Smooth muscle cell (in vitro differentiated cells): ENCODE results near the gene OCIAD1. TPM values are rescaled to one million over a fixed set of nuclear protein-coding genes. Genes with fewer than 3 reads are reported as not detected.
A peak's percentile ranks its signal among the peaks of the same experiment; 100 is the strongest.

ENCODE experiments used
- DNase-seq: peaks from one replicate; lab custom pipeline; 2025; ENCODE audit not compliant: unreplicated experiment; lab: John Stamatoyannopoulos, UW
- H2AFZ ChIP-seq: fragments of 200-600 bp; sonication (generic); 2 replicates; pipeline ENCODE4 v1.6.0; 2016; ENCODE audit warnings: antibody characterized with exemption, low read depth, mild to moderate bottlenecking
- H3F3A ChIP-seq: fragments of 200-600 bp; sonication (generic); 2 replicates; pipeline ENCODE4 v1.6.0; 2017; ENCODE audit warnings: antibody characterized with exemption, low read depth
- H3K27ac ChIP-seq: fragments of 200-600 bp; sonication (generic); 2 replicates; pipeline ENCODE4 v1.5.1; 2016; ENCODE audit warnings: low read depth, mild to moderate bottlenecking
- H3K27me3 ChIP-seq: fragments of 200-600 bp; sonication (generic); 2 replicates; pipeline ENCODE4 v1.6.1; 2016; ENCODE audit warnings: low read depth, mild to moderate bottlenecking
- H3K36me3 ChIP-seq: fragments of 200-600 bp; sonication (generic); 2 replicates; pipeline ENCODE4 v1.5.1; 2016; ENCODE audit warnings: low read depth
- H3K4me1 ChIP-seq: fragments of 200-600 bp; sonication (generic); 2 replicates; pipeline ENCODE4 v1.5.1; 2016; ENCODE audit warnings: low read depth
- H3K4me2 ChIP-seq: fragments of 200-600 bp; sonication (generic); 2 replicates; pipeline ENCODE4 v1.6.0; 2016; ENCODE audit warnings: mild to moderate bottlenecking
- H3K4me3 ChIP-seq: fragments of 200-600 bp; sonication (generic); 2 replicates; pipeline ENCODE4 v1.5.1; 2016; ENCODE audit warnings: mild to moderate bottlenecking
- H3K79me2 ChIP-seq: fragments of 200-600 bp; sonication (generic); 2 replicates; pipeline ENCODE4 v1.6.0; 2016; ENCODE audit warnings: low read depth, mild to moderate bottlenecking
- H3K9ac ChIP-seq: fragments of 200-600 bp; sonication (generic); 2 replicates; pipeline ENCODE4 v1.6.0; 2016; ENCODE audit warnings: low read depth
- H3K9me3 ChIP-seq: fragments of 200-600 bp; sonication (generic); replicated peaks from 2 replicates; pipeline ENCODE4 v1.5.1; 2016; ENCODE audit warnings: low read depth
- H4K20me1 ChIP-seq: fragments of 200-600 bp; sonication (generic); 2 replicates; pipeline ENCODE4 v1.6.0; 2016; ENCODE audit warnings: low read depth
- CTCF ChIP-seq: fragments of 200-600 bp; sonication (generic); IDR thresholded peaks from 2 replicates; pipeline ENCODE4 v1.5.1; 2017; ENCODE audit warnings: borderline replicate concordance, mild to moderate bottlenecking, antibody characterized with exemption; ENCODE audit not compliant: insufficient read depth, poor library complexity, severe bottlenecking
- WGBS: methylation state at CpG from one replicate; pipeline ENCODE4 v1.1.7; 2016; ENCODE audit warnings: low lambda C conversion rate; 5-methylcytosine and 5-hydroxymethylcytosine counted together
- polyA plus RNA-seq: library from polyadenylated mRNA; unstranded; fragments of >200 nt; fragmentation: Nextera tagmentation; extraction: Ambion mirVana; gene quantifications from 2 replicates; pipeline ENCODE4 v1.2.1, GENCODE V29; 2016
- total RNA-seq: library from RNA; depleted of rRNA; stranded (reverse); fragments of >200 nt; gene quantifications from 2 replicates; pipeline ENCODE4 v1.2.3, GENCODE V29; 2014

OCIAD1 gene
- total and polyA plus RNA-seq, 2 experiments from 2014 or later = 130 to 196 TPM

DNA sequence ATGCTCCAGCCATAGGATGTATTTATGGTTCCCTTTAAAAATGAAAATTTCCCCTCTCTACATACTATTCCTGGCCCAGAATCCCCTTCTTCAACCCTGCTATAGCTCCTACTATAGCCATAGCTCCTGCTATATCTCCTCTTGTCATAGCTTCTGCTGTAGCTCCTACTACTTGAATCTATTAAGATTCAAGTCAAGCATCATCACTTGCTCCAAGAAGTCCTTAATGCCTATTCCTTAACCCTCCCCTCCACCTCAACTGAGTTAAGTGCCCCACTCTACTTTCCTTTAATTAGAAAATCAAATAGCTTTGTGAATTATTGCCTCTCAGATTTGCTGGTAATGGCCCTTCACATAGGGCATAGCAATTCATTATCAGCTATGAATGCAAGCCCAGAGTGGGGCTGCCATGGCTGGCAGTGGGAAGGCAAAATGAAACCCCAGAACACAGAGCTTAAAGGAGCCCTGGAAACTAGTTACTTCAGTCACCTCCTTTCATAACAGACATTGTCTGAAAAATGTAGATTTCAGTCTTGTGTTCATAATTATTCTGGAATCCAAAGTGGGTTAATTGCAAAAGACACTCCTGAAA is 60.2 kb downstream of the OCIAD1 start:
- Histone ChIP-seq H3K4me1 (no peaks in the 10 kb centered on the region), H3K27me3 (no peaks in the 10 kb centered on the region), H3K79me2 (no peaks in the 10 kb centered on the region), H3K4me3 (no peak overlapping the region), H2AFZ (no peak overlapping the region), H3K27ac (no peak overlapping the region), H3K9ac (no peak overlapping the region), H3K9me3 (no peaks in the 10 kb centered on the region), H3K4me2 (no peak overlapping the region), H3F3A (no peaks in the 10 kb centered on the region), H4K20me1 (no peaks in the 10 kb centered on the region), H3K36me3 (no peaks in the 10 kb centered on the region)
- no peak for TF ChIP-seq CTCF
- no peak for DNase-seq

GRCh38 chr4:48896845-48897244 is 66.0 kb downstream of the OCIAD1 start:
- TF ChIP-seq CTCF = no peak
- 95% methylated on average over 3 of the region's 3 CpGs for WGBS

GRCh38 chr4:48898733-48899431 is 68.0 kb downstream of the OCIAD1 start:
- TF ChIP-seq CTCF = no peak
- Histone ChIP-seq H3K27me3 (no peaks in the 10 kb centered on the region), H2AFZ (peak overlapping the region; percentile 3), H3K4me3 (no peak overlapping the region), H3F3A (peaks cover 3% of the 10 kb centered on the region), H3K9me3 (no peaks in the 10 kb centered on the region), H3K4me1 (no peaks in the 10 kb centered on the region), H4K20me1 (no peaks in the 10 kb centered on the region), H3K9ac (no peak overlapping the region), H3K79me2 (no peaks in the 10 kb centered on the region), H3K4me2 (peak overlapping the region; percentile 58), H3K36me3 (no peaks in the 10 kb centered on the region), H3K27ac (peak overlapping the region; percentile 23)
- 75% methylated on average over 5 of the region's 5 CpGs for WGBS
- no peak for DNase-seq

More at GRCh38 chr4:48896845-48897244, 66.0 kb downstream of the OCIAD1 start:
- Histone ChIP-seq H3K79me2 (no peaks in the 10 kb centered on the region), H4K20me1 (no peaks in the 10 kb centered on the region), H3K4me1 (no peaks in the 10 kb centered on the region), H3K4me3 (no peak overlapping the region), H2AFZ (no peak overlapping the region), H3K9ac (no peak overlapping the region), H3K9me3 (no peaks in the 10 kb centered on the region), H3K4me2 (no peak overlapping the region), H3F3A (peaks cover 3% of the 10 kb centered on the region), H3K27me3 (no peaks in the 10 kb centered on the region), H3K27ac (no peak overlapping the region), H3K36me3 (no peaks in the 10 kb centered on the region)
- no peak for DNase-seq

- peak overlapping the region; percentile 3 for H2AFZ ChIP-seq
- H3K9me3 ChIP-seq = no peaks in the 10 kb centered on the region
- 87% methylated on average over 1 of the region's 1 CpG for WGBS
- peak overlapping the region; percentile 13 for H3K9ac ChIP-seq
- H3K4me1 ChIP-seq = no peaks in the 10 kb centered on the region
- peak overlapping the region; percentile 23 for H3K27ac ChIP-seq
- H3K4me2 ChIP-seq = peak overlapping the region; percentile 58
- no peak for DNase-seq
- no peaks in the 10 kb centered on the region for H4K20me1 ChIP-seq
- no peaks in the 10 kb centered on the region for H3K27me3 ChIP-seq
- peaks cover 3% of the 10 kb centered on the region for H3F3A ChIP-seq
- no peak for TF ChIP-seq CTCF
- no peak overlapping the region for H3K4me3 ChIP-seq
- no peaks in the 10 kb centered on the region for H3K36me3 ChIP-seq
- H3K79me2 ChIP-seq = no peaks in the 10 kb centered on the region
These were observed 68.5 kb downstream of the OCIAD1 start for GRCh38 chr4:48899432-48899749.
